SK-N-SH treated with all-trans-retinoic acid at 6 μM for 48 hours (cell line): ENCODE measurements around the gene NOXO1.

Source experiments
- ATAC-seq: fragments of 200-7000 bp; cut with Tn5 transposase; 3 replicates; pipeline ENCODE4 v1.9.1; 2020; ENCODE audit warnings: mild to moderate bottlenecking, moderate library complexity
- ARNTL ChIP-seq: fragments of 450-650 bp; formaldehyde crosslinking; IDR thresholded peaks from 2 replicates; pipeline ENCODE4 v1.5.0; 2020; ENCODE audit warnings: low read depth, mild to moderate bottlenecking, moderate library complexity, borderline replicate concordance
- ESRRG ChIP-seq: fragments of 250-450 bp; sonication (Bioruptor Pico); IDR thresholded peaks from 2 replicates; pipeline ENCODE4 v1.6.1; 2021; ENCODE audit warnings: mild to moderate bottlenecking
- OSR1 ChIP-seq: fragments of 250-450 bp; sonication (Bioruptor Pico); IDR thresholded peaks from 2 replicates; pipeline ENCODE4 v1.8.0; 2022; ENCODE audit warnings: moderate library complexity, mild to moderate bottlenecking, inconsistent platforms
- PPARA ChIP-seq: fragments of 250-450 bp; sonication (Bioruptor Pico); IDR thresholded peaks from 2 replicates; pipeline ENCODE4 v1.5.0; 2020; ENCODE audit warnings: mild to moderate bottlenecking, borderline replicate concordance
- RARB ChIP-seq: fragments of 250-450 bp; sonication (Bioruptor Pico); IDR thresholded peaks from 2 replicates; pipeline ENCODE4 v1.8.0; 2021; ENCODE audit warnings: mild to moderate bottlenecking, moderate library complexity
- SNAI2 ChIP-seq: fragments of 250-450 bp; sonication (Bioruptor Pico); IDR thresholded peaks from 2 replicates; pipeline ENCODE4 v1.5.0; 2020; ENCODE audit warnings: mild to moderate bottlenecking, moderate library complexity
- TCF4 ChIP-seq: fragments of 250-450 bp; sonication (Bioruptor Pico); IDR thresholded peaks from 2 replicates; pipeline ENCODE4 v1.8.0; 2021; ENCODE audit warnings: mild to moderate bottlenecking, moderate library complexity, borderline replicate concordance
- TOX ChIP-seq: fragments of 250-450 bp; sonication (Bioruptor Pico); IDR thresholded peaks from 2 replicates; pipeline ENCODE4 v1.8.0; 2021; ENCODE audit warnings: mild to moderate bottlenecking, moderate library complexity, borderline replicate concordance
- ZNF70 ChIP-seq: fragments of 450-650 bp; formaldehyde crosslinking; IDR thresholded peaks from 2 replicates; pipeline ENCODE4 v1.5.0; 2020; ENCODE audit warnings: mild to moderate bottlenecking, moderate library complexity
- ZNF8 ChIP-seq: fragments of 450-650 bp; formaldehyde crosslinking; IDR thresholded peaks from 2 replicates; pipeline ENCODE4 v1.5.0; 2020; ENCODE audit warnings: mild to moderate bottlenecking, moderate library complexity
- TF ChIP-seq, protein P1 (sequence below): fragments of 250-450 bp; sonication (Bioruptor Pico); IDR thresholded peaks from 2 replicates; pipeline ENCODE4 v1.8.0; 2021; ENCODE audit warnings: low read depth, mild to moderate bottlenecking, moderate library complexity, borderline replicate concordance
- TF ChIP-seq, protein P2 (sequence below): fragments of 250-450 bp; sonication (Bioruptor Pico); IDR thresholded peaks from 2 replicates; pipeline ENCODE4 v1.5.1; 2021; ENCODE audit warnings: mild to moderate bottlenecking, moderate library complexity
- TF ChIP-seq, protein P3 (sequence below): fragments of 250-450 bp; sonication (Bioruptor Pico); IDR thresholded peaks from 2 replicates; pipeline ENCODE4 v1.5.0; 2020; ENCODE audit warnings: mild to moderate bottlenecking, moderate library complexity
- TF ChIP-seq, protein P4 (sequence below): fragments of 250-450 bp; sonication (Bioruptor Pico); IDR thresholded peaks from 2 replicates; pipeline ENCODE4 v1.5.1; 2020; ENCODE audit warnings: low read depth, mild to moderate bottlenecking, moderate library complexity

NOXO1 gene

DNA sequence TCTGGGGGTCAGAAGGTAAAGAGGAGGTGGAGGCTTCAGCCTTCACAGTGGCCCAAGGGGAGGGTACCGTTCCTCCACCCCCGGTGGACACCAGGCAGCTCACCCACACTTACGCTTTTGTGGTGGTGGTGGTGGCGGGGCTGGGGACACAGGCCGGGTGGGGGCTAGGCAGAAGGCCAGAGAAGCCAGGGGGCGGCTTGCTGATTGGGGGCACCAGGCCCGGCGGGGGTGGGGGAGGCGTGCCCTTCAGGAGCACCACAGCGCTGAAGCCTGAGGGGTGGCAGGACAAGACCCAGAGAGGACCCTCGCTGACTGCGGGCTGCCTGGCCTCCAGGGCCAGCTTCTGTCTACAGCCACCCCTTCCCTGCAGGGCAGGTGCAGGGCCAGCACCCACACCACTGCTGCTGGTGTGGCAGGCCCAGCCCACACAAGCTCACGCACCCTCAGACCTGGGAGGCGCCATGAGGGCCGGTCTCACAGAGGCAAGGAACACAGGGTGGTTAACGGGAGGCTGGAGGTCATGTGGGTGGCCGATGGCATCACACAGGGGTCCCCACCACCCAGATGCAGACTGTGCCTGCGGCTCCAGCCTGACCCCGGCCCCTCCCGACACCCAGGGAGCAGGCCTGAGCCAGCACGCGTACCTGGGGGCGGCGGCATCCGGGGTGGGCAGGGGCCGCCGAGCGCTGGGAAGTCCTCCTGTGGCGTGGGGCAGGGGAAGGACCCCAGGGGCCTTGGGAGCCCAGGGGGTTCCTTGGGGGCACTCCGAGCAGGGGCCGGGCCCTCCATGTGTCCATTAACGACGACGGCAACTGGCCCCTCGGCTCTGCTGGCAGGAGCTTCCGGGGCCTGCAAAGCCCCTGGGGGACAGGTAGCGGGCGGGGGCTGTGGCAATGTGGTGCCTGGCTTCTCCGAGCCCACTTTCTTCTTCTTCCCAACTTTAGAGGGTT lies 17.9 kb upstream of the NOXO1 start (continued):
- TF ChIP-seq, protein P1, sequence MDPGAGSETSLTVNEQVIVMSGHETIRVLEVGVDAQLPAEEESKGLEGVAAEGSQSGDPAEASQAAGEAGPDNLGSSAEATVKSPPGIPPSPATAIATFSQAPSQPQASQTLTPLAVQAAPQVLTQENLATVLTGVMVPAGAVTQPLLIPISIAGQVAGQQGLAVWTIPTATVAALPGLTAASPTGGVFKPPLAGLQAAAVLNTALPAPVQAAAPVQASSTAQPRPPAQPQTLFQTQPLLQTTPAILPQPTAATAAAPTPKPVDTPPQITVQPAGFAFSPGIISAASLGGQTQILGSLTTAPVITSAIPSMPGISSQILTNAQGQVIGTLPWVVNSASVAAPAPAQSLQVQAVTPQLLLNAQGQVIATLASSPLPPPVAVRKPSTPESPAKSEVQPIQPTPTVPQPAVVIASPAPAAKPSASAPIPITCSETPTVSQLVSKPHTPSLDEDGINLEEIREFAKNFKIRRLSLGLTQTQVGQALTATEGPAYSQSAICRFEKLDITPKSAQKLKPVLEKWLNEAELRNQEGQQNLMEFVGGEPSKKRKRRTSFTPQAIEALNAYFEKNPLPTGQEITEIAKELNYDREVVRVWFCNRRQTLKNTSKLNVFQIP (CRISPR knock-in tag), result no peak
- TF ChIP-seq OSR1 (no peak), PPARA (CRISPR knock-in tag) (no peak)

DNA sequence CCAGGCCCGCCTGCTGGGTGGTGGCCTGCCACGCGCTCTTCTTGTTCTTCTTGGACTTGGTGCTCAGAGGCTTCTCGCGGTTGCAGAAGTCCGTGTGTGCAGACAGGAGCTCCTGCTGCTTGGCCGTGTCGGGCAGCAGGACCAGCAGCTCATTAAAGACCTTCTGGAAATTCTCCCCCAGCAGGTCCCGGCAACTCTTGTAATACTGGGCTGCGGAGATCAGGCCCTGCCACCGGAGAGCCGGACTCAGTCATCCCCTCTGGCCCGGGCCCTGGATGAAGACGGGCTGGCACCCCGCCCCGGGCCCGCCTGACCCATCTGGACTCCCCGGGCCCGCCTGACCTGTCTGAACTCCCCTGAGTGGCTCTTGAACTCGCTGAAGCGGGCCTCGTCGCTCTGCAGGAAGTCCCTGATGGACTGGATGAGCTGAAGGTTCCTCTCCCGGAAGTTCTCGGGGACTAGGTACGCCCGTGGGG lies 17.1 kb upstream of the NOXO1 start:
- ATAC-seq, result no peak
- TF ChIP-seq RARB (CRISPR knock-in tag), result no peak
- no peak for TF ChIP-seq ZNF70 (CRISPR knock-in tag)
- TF ChIP-seq ESRRG, result no peak
- TF ChIP-seq, protein P2, sequence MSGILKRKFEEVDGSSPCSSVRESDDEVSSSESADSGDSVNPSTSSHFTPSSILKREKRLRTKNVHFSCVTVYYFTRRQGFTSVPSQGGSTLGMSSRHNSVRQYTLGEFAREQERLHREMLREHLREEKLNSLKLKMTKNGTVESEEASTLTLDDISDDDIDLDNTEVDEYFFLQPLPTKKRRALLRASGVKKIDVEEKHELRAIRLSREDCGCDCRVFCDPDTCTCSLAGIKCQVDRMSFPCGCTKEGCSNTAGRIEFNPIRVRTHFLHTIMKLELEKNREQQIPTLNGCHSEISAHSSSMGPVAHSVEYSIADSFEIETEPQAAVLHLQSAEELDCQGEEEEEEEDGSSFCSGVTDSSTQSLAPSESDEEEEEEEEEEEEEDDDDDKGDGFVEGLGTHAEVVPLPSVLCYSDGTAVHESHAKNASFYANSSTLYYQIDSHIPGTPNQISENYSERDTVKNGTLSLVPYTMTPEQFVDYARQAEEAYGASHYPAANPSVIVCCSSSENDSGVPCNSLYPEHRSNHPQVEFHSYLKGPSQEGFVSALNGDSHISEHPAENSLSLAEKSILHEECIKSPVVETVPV (CRISPR knock-in tag), result no peak
- TF ChIP-seq, protein P3, sequence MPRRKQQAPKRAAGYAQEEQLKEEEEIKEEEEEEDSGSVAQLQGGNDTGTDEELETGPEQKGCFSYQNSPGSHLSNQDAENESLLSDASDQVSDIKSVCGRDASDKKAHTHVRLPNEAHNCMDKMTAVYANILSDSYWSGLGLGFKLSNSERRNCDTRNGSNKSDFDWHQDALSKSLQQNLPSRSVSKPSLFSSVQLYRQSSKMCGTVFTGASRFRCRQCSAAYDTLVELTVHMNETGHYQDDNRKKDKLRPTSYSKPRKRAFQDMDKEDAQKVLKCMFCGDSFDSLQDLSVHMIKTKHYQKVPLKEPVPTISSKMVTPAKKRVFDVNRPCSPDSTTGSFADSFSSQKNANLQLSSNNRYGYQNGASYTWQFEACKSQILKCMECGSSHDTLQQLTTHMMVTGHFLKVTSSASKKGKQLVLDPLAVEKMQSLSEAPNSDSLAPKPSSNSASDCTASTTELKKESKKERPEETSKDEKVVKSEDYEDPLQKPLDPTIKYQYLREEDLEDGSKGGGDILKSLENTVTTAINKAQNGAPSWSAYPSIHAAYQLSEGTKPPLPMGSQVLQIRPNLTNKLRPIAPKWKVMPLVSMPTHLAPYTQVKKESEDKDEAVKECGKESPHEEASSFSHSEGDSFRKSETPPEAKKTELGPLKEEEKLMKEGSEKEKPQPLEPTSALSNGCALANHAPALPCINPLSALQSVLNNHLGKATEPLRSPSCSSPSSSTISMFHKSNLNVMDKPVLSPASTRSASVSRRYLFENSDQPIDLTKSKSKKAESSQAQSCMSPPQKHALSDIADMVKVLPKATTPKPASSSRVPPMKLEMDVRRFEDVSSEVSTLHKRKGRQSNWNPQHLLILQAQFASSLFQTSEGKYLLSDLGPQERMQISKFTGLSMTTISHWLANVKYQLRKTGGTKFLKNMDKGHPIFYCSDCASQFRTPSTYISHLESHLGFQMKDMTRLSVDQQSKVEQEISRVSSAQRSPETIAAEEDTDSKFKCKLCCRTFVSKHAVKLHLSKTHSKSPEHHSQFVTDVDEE (CRISPR knock-in tag), result no peak
- TF ChIP-seq ZNF8, result no peak
- no peak for TF ChIP-seq PPARA (CRISPR knock-in tag)
- no peak for TF ChIP-seq TOX (CRISPR knock-in tag)
- no peak for TF ChIP-seq ARNTL (CRISPR knock-in tag)

DNA sequence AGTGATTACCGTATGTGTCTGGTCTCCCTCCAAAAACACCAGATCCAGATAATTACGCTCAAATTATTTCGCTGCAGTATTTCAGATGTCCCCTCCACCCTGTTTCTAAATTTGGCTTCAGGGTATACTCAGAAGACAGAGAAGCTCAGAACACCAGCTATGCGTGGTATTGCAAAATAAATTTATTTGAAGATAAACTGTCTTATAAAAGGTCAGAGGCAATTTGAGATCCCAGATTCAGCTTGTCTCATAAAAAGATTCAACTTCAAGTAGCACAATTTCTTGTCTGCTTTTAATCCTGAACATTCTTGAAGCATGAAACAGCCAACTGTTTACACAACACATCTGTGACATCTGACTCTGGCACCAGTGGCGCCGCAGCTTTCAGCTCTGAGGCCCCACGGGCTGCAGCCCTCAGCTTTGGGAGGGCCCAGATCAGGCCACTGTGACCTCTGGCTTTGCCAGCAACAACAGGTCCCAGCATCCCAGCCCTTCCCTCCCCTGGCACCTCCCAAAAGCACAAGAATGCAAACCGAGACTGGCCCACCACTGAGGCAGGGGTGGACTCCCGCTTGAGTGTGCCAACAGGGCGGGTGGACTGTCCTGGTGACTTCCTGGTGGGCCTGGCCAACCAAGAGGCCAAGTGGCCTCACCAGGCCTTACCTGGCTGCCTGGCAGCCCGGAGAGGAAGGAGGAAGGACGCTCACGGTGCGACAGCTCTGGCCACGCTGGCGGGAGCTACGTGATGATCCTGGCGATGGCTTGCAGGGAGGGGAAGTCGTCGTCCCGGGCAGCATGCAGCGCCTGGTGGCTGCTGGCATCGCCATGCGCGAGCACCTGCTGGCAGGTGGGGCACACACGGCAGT lies 16.5 kb upstream of the NOXO1 start:
- TF ChIP-seq RARB (CRISPR knock-in tag), result no peak
- TF ChIP-seq, protein P4, sequence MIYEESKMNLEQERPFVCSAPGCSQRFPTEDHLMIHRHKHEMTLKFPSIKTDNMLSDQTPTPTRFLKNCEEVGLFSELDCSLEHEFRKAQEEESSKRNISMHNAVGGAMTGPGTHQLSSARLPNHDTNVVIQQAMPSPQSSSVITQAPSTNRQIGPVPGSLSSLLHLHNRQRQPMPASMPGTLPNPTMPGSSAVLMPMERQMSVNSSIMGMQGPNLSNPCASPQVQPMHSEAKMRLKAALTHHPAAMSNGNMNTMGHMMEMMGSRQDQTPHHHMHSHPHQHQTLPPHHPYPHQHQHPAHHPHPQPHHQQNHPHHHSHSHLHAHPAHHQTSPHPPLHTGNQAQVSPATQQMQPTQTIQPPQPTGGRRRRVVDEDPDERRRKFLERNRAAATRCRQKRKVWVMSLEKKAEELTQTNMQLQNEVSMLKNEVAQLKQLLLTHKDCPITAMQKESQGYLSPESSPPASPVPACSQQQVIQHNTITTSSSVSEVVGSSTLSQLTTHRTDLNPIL (CRISPR knock-in tag), result no peak
- TF ChIP-seq, protein P3 (CRISPR knock-in tag), result no peak
- TF ChIP-seq, protein P1 (CRISPR knock-in tag), result no peak
- TF ChIP-seq TCF4, result no peak
- no peak for TF ChIP-seq SNAI2 (CRISPR knock-in tag)
- ATAC-seq, result no peak
